Type B pancreatic cell (in vitro differentiated cells): ENCODE measurements around the gene ACSS1. TPM values are rescaled to one million over a fixed set of nuclear protein-coding genes. Genes with fewer than 3 reads are reported as not detected.

Experiments used
- DNase-seq: peaks from one replicate; pipeline ENCODE4 v3.0.0; 2021; ENCODE audit warnings: mixed read lengths; ENCODE audit not compliant: unreplicated experiment; ENCODE audit errors: extremely low spot score
- H3K27ac Mint-ChIP-seq: 2 replicates; pipeline ENCODE4 v1.8.0; 2021; ENCODE audit warnings: mild to moderate bottlenecking, mixed read lengths
- H3K27me3 Mint-ChIP-seq: 2 replicates; pipeline ENCODE4 v1.8.0; 2021; ENCODE audit warnings: mixed read lengths
- H3K36me3 Mint-ChIP-seq: 2 replicates; pipeline ENCODE4 v1.8.0; 2021; ENCODE audit warnings: mixed read lengths
- H3K4me1 Mint-ChIP-seq: one replicate; pipeline ENCODE4 v1.8.0; 2021; ENCODE audit warnings: mixed read lengths; ENCODE audit not compliant: unreplicated experiment
- H3K4me3 Mint-ChIP-seq: 2 replicates; pipeline ENCODE4 v1.8.0; 2021; ENCODE audit warnings: mild to moderate bottlenecking, mixed read lengths
- H3K9me3 Mint-ChIP-seq: 2 replicates; pipeline ENCODE4 v1.8.0; 2021; ENCODE audit warnings: mixed read lengths
- total RNA-seq: library from RNA; stranded (reverse); gene quantifications from 2 replicates; pipeline ENCODE4 v1.2.1, GENCODE V29; 2021; ENCODE audit warnings: low replicate concordance
- TF ChIP-seq, protein P1 (sequence below): fragments of 200-600 bp; sonication (generic); conservative IDR thresholded peaks from 2 replicates; pipeline ENCODE4 v1.5.0; 2021; ENCODE audit warnings: antibody characterized with exemption, mild to moderate bottlenecking

ACSS1 gene
- total RNA-seq, 1 donor from 2014 or later, result 27.5 TPM

DNA sequence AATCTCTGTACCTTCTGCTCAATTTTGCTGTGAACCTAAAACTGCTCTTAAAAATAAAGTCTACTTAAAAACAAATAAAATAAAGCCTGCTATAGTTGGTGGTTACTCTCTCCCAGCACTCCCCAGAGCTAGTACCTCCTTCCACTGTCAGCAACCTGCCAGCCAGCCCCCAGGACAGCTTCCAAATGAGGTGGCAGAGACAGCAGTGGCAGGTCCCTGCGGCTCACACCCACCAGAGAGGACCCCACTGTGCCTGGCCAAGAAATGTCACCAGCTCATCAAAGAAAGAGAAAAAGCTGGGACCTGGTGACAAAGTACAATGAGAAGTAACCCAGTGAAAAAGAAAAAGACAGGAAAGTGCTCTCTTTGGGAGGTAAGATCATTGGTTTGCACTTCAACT, 80.6 kb downstream of the ACSS1 start:
- peaks cover 74% of the 10 kb centered on the region for H3K36me3 Mint-ChIP-seq
- TF ChIP-seq, protein P1, sequence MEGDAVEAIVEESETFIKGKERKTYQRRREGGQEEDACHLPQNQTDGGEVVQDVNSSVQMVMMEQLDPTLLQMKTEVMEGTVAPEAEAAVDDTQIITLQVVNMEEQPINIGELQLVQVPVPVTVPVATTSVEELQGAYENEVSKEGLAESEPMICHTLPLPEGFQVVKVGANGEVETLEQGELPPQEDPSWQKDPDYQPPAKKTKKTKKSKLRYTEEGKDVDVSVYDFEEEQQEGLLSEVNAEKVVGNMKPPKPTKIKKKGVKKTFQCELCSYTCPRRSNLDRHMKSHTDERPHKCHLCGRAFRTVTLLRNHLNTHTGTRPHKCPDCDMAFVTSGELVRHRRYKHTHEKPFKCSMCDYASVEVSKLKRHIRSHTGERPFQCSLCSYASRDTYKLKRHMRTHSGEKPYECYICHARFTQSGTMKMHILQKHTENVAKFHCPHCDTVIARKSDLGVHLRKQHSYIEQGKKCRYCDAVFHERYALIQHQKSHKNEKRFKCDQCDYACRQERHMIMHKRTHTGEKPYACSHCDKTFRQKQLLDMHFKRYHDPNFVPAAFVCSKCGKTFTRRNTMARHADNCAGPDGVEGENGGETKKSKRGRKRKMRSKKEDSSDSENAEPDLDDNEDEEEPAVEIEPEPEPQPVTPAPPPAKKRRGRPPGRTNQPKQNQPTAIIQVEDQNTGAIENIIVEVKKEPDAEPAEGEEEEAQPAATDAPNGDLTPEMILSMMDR, result no peak
- H3K27me3 Mint-ChIP-seq, result no peaks in the 10 kb centered on the region
- H3K4me1 Mint-ChIP-seq, result no peaks in the 10 kb centered on the region
- no peak overlapping the region for H3K27ac Mint-ChIP-seq
- DNase-seq, result no peak
- no peak overlapping the region for H3K4me3 Mint-ChIP-seq
- H3K9me3 Mint-ChIP-seq, result peaks cover 16% of the 10 kb centered on the region

DNA sequence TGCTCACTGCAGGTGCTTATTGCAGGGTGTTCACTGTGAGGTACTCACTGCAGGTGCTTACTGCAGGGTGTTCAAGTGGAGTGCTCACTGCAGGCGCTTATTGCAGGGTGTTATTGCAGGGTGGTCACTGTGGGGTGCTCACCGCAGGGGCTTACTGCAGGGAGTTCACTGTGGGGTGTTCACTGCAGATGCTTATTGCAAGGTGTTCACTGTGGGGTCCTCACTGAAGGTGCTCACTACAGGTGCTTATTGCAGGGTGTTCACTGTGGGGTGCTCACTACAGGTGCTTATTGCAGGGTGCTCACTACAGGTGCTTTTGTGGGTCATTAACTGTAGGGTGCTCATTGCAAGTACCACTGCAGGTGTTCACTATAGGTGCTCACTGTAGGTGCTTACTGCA, 85.6 kb downstream of the ACSS1 start:
- H3K27ac Mint-ChIP-seq, result no peak overlapping the region
- H3K9me3 Mint-ChIP-seq, result peaks cover 8% of the 10 kb centered on the region
- no peak overlapping the region for H3K4me3 Mint-ChIP-seq
- H3K4me1 Mint-ChIP-seq, result no peaks in the 10 kb centered on the region
- TF ChIP-seq, protein P1, result no peak
- no peaks in the 10 kb centered on the region for H3K27me3 Mint-ChIP-seq
- H3K36me3 Mint-ChIP-seq, result peaks cover 56% of the 10 kb centered on the region
- no peak for DNase-seq

DNA sequence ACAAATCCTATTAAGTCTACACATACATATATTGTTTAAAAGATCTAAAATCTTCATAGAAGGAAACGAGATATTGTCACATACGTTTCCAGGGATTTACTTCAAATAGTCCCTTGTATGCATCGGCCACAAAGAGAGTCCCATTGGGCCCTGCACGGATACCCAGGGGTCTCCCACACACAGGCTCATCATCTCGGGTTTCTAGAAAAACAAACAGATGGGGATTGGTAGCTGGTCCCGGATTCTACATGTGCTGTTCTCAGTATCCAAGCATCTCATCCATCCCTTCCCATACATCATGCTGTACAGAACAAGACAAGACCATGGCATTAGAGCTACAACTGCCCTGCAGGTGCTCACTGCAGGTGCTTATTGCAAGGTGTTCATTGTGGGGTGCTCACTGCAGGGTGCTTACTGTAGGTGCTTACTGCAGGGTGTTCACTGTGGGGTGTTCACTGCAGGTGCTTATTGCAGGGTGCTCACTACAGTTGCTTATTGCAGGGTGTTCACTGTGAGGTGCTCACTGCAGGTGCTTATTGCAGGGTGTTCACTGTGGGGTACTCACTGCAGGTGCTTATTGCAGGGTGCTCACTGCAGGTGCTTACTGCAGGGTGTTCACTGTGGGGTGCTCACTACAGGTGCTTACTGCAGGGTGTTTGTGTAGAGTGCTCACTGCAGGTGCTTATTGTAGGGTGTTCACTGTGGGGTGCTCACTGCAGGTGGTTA, 86.4 kb downstream of the ACSS1 start:
- Mint-ChIP-seq H3K27ac (no peak overlapping the region), H3K4me3 (no peak overlapping the region), H3K9me3 (peaks cover 4% of the 10 kb centered on the region), H3K27me3 (no peaks in the 10 kb centered on the region), H3K4me1 (no peaks in the 10 kb centered on the region), H3K36me3 (peaks cover 49% of the 10 kb centered on the region)
- TF ChIP-seq, protein P1, result no peak
- DNase-seq, result no peak

DNA sequence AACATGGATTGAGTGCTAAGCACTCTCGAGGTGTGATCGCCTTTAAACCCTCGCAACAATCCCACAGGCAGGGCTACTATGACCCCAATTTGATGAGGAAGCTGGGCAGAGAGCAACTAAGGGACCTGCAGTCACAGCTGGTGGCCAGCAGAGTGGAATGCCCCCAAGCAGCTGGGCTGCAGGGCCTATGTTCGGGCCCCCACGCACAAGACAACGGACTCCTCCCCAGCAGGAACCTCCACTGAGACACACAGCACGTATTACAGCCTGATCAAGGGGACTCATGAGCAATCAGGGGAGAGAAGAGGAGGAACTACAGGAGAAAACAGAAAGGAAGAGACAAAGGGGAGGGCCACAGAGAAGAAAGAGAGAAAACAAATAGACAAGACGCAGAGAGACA, 87.2 kb downstream of the ACSS1 start:
- DNase-seq, result no peak
- no peak overlapping the region for H3K4me3 Mint-ChIP-seq
- TF ChIP-seq, protein P1, result no peak
- H3K36me3 Mint-ChIP-seq, result peaks cover 41% of the 10 kb centered on the region
- no peaks in the 10 kb centered on the region for H3K4me1 Mint-ChIP-seq
- no peaks in the 10 kb centered on the region for H3K27me3 Mint-ChIP-seq
- no peaks in the 10 kb centered on the region for H3K9me3 Mint-ChIP-seq
- no peak overlapping the region for H3K27ac Mint-ChIP-seq

DNA sequence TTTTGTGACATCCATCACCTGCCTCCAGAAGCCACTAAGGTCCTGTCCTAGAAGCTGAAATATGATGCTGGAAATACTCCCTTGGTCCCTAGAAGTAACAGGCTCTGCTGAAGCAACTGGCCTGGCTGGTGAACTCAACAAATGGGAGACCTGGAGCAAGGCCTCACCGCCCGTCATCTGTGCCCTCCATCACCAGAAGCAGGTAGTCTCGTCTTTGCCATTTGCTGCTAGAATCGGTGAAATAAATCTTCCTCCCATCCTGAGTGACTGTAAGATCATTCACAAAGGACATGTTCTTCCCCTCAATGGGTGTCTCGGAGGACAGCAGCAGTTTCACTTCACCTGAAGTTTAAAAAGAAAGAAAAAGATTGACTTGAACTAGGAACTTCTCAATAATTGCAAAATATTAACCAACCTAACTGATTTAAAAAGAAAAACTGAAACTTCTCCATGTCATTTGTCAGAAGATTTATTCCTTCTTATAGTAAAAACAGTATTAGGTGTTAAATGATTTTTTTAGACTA, 87.8 kb downstream of the ACSS1 start:
- H3K27ac Mint-ChIP-seq, result no peak overlapping the region
- TF ChIP-seq, protein P1, result no peak
- H3K4me3 Mint-ChIP-seq, result no peak overlapping the region
- H3K27me3 Mint-ChIP-seq, result no peaks in the 10 kb centered on the region
- no peaks in the 10 kb centered on the region for H3K9me3 Mint-ChIP-seq
- peaks cover 36% of the 10 kb centered on the region for H3K36me3 Mint-ChIP-seq
- H3K4me1 Mint-ChIP-seq, result no peaks in the 10 kb centered on the region
- DNase-seq, result no peak
